Ascending aorta (tissue), 2 donors: ENCODE results near the gene KCNC4. TPM values are rescaled to one million over a fixed set of nuclear protein-coding genes. Genes with fewer than 3 reads are reported as not detected.

Experiments
- DNase-seq, 2 donors: peaks; one replicate each; pipeline ENCODE4 v3.0.0-alpha.2; 2019; ENCODE audit warnings: low spot score in 2 of 2
- H3K27ac ChIP-seq, 2 donors: fragments of 200-600 bp; sonication (generic); one replicate each; pipeline ENCODE4 v1.5.1; 2016 to 2017; ENCODE audit warnings: mild to moderate bottlenecking in 1 of 2
- H3K27me3 ChIP-seq: fragments of 200-600 bp; sonication (generic); one replicate; pipeline ENCODE4 v1.5.1; 2017
- H3K36me3 ChIP-seq, 2 donors: fragments of 200-600 bp; sonication (generic); one replicate each; pipeline ENCODE4 v1.5.1; 2016
- H3K4me1 ChIP-seq, 2 donors: fragments of 200-600 bp; sonication (generic); one replicate each; pipeline ENCODE4 v1.5.1; 2016 to 2017; ENCODE audit warnings: mild to moderate bottlenecking in 1 of 2
- H3K4me3 ChIP-seq, 2 donors: fragments of 200-600 bp; sonication (generic); one replicate each; pipeline ENCODE4 v1.5.1; 2016 to 2017; ENCODE audit warnings: mild to moderate bottlenecking in 1 of 2
- H3K9me3 ChIP-seq, 2 donors: fragments of 200-600 bp; sonication (generic); one replicate each; pipeline ENCODE4 v1.5.1; 2016
- intact Hi-C: fragments of 100-400 bp; cut with DNase I; formaldehyde crosslinking; loops from one replicate; pipeline ENCODE4 v1.15.1; 2023
- total RNA-seq: library from RNA; depleted of rRNA; stranded (reverse); fragments of >200 nt; gene quantifications from one replicate; pipeline ENCODE4 v1.1.0, GENCODE V29; 2016
- TF ChIP-seq, protein P1 (sequence below), 3 experiments: fragments of 200-600 bp in 2 of 3; fragments of 450-650 bp in 1 of 3; sonication (generic) in 2 of 3; IDR thresholded peaks; one replicate each; pipeline ENCODE4 v1.5.1; 2016 to 2019; ENCODE audit warnings: antibody characterized with exemption in 3 of 3, mild to moderate bottlenecking in 1 of 3, moderate library complexity in 1 of 3

KCNC4 gene
- total RNA-seq, 1 donor from 2014 or later, result 8.4 TPM

DNA sequence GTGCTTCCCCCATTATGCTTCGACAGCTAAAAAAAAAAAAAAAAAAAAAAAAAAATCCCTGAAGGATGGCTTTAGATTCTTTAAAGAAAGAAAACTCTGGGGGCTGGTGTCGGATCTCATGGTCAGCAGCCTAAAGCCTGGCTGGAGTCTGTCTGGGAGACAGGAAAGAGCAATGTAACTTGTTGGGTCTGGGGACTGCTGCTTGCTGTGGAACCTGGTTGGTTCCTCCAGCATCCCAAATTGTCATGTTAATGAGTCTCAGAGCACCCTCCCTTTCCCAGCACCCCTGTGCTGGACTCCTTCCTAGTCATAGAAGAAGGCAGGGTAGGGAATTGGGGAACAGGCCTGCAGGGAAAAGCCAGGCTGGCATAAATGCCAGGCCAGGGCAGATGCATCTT, 3.0 kb downstream of the KCNC4 start:
- DNase-seq, result no peak
- TF ChIP-seq, protein P1, sequence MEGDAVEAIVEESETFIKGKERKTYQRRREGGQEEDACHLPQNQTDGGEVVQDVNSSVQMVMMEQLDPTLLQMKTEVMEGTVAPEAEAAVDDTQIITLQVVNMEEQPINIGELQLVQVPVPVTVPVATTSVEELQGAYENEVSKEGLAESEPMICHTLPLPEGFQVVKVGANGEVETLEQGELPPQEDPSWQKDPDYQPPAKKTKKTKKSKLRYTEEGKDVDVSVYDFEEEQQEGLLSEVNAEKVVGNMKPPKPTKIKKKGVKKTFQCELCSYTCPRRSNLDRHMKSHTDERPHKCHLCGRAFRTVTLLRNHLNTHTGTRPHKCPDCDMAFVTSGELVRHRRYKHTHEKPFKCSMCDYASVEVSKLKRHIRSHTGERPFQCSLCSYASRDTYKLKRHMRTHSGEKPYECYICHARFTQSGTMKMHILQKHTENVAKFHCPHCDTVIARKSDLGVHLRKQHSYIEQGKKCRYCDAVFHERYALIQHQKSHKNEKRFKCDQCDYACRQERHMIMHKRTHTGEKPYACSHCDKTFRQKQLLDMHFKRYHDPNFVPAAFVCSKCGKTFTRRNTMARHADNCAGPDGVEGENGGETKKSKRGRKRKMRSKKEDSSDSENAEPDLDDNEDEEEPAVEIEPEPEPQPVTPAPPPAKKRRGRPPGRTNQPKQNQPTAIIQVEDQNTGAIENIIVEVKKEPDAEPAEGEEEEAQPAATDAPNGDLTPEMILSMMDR (IDR thresholded peaks at IDR 0.05), result no peak
- H3K27ac ChIP-seq, result peak overlapping the region in 1 of 2 donors; percentile 3
- H3K4me1 ChIP-seq, result peaks cover 3 to 21% of the 10 kb centered on the region in 2 donors
- no peaks in the 10 kb centered on the region for H3K27me3 ChIP-seq
- no peaks in the 10 kb centered on the region for H3K9me3 ChIP-seq
- no peak overlapping the region for H3K4me3 ChIP-seq
- intact Hi-C loops, result no loop called here
- no peaks in the 10 kb centered on the region for H3K36me3 ChIP-seq

DNA sequence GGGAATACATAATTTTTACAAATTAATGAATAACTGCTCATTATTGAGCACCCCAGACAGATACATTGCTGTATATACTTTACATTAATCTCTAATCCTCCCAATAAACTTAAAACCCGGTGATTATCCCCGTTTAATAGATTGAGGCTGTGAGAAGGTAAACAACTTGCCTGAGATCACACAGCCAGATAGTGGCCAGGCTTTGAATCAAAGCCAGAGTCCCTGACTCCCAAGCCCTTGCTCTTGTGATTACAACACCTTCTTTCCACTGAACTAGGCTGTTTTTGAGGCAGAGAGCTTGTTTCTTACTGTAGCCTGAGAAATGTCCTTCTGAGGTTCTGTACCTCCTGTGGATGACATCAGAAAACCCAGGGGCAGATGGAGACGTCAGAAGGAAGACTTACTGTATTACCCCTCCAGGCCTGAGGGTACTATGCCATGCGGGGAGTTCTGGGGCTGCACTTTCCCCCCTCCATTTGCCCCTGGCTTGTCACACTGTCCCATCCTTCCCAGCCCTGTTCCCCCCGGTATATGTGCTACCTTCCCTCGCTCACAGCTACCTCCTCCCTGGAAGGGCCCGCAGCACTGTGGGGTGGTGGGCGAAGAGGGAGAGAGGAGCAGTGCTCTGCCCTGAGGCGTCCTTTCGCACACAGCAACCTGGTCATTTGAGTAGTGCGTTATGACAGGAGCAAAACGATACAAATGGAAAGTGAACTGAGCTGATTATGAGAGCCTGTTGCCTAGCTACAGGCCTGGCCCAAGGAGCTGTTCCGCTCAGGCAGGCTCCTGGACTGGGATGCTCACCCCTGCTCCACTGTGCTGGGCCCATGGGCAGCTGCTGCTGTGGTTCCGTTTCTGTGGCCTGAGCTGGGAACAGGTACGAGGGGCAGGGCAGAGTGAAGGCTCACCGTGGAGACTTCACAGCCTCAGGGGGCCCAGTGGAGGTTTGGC, 4.6 kb downstream of the KCNC4 start:
- Histone ChIP-seq H3K27ac (peak overlapping the region in 1 of 2 donors; percentile 13), H3K27me3 (no peaks in the 10 kb centered on the region), H3K4me3 (no peak overlapping the region), H3K9me3 (no peaks in the 10 kb centered on the region), H3K36me3 (no peaks in the 10 kb centered on the region), H3K4me1 (peaks cover under 1 to 14% of the 10 kb centered on the region in 2 donors)
- no peak for DNase-seq
- TF ChIP-seq, protein P1 (IDR thresholded peaks at IDR 0.05), result no peak
- intact Hi-C loops, result no loop called here

DNA sequence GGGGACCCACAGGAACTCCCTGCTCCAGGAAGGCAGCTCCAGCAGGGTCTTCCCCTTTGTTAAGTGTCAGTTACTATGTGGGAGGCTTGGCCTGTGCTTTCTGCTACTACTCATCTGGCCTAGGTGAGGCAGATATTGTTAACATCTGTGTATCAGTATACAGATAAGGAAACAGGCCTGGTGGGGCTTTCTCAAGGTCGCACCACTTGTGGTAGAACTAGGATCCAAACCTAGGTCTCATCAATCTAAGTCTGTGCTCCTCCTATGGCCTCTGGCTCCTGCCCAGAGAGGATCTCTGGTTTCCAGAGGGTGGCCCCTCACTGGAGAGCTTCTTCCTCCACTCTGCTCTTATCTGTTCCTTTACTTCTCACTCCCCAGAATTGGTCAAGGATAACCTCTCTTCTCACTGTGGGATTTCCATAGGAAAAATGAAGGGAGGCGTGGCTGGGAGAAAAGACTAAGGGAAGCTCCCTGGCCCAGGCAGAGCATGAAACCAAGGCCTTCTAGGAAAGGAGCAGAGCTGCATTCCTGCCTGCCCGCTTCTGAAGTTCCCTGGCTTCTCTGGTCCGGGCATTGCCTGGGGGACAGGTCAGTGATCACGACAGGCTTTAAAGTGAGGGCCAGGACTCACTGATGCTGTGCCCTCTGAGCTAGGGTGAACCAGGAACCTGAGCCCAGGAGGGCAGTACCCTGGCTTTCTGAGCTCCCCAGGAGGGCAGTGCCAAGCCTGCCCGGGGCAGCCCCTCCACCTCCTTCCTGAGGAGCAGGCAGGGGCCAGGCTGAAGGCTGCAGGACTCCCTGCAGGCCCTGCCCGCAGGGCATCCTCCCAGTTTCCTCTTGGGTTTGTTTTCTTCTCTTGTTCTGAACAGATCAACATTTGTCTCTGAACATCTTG, 5.8 kb downstream of the KCNC4 start:
- Histone ChIP-seq H3K27me3 (no peaks in the 10 kb centered on the region), H3K27ac (no peak overlapping the region), H3K9me3 (no peaks in the 10 kb centered on the region), H3K4me3 (no peak overlapping the region), H3K4me1 (peaks cover 0 to 14% of the 10 kb centered on the region in 2 donors), H3K36me3 (peaks cover 0 to 2% of the 10 kb centered on the region in 2 donors)
- TF ChIP-seq, protein P1 (IDR thresholded peaks at IDR 0.05), result no peak
- no peak for DNase-seq
- intact Hi-C loops, result no loop called here

DNA sequence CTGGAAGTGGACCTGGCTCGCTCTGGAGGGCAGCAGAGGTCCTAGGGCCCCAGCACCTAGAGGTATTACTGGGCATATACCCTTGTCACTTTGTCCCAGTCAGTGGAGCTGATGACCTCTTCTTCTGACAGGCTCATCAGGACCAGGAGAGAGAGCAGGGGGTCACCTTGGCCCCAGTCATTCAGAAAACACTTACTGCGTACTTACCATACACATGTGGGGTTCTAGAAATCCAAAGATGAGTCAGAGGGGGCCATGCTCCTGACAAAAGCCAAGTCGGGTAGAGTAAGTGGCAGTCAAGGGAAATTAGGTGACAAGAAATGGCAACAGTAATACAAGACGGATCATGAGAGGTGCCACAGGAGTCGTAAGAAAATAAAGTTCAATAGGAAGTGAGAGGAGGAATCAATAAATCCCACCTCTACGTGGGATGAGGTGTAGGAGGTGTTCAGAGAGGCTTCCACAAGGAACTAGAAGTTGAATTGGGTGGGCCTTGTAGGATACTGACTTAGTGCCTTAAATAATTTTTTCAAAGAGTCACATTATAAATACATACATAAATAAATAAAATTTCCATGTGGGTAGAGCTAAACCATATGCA, 6.8 kb downstream of the KCNC4 start:
- H3K4me1 ChIP-seq, result peaks cover 0 to 11% of the 10 kb centered on the region in 2 donors
- H3K9me3 ChIP-seq, result no peaks in the 10 kb centered on the region
- no peaks in the 10 kb centered on the region for H3K27me3 ChIP-seq
- H3K27ac ChIP-seq, result no peak overlapping the region
- intact Hi-C loops, result no loop called here
- TF ChIP-seq, protein P1 (IDR thresholded peaks at IDR 0.05), result no peak
- peaks cover 0 to 9% of the 10 kb centered on the region in 2 donors for H3K36me3 ChIP-seq
- no peak overlapping the region for H3K4me3 ChIP-seq
- no peak for DNase-seq

DNA sequence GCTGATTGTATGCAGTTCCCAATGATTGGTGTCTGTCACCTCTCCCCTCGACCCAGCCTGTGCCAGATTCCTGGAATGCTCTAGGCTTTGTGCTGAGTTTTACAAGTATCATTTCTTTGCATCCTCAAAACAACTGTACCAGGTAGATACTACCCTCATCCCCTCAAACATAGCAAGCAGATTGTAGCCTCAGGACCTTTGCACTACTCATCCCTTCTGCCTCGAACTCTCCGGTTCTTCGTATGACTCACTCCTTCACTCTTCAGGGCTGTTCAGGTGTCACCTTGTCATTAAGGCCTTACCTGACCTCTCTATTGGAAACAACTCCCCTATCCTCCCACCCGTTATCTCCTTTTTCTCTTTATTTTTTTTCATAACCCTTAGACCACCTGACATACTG, 8.0 kb downstream of the KCNC4 start:
- Histone ChIP-seq H3K9me3 (no peaks in the 10 kb centered on the region), H3K4me3 (no peak overlapping the region)
- TF ChIP-seq, protein P1 (IDR thresholded peaks at IDR 0.05), result no peak

More for the DNA sequence above, 8.0 kb downstream of the KCNC4 start:
- Histone ChIP-seq H3K27ac (no peak overlapping the region), H3K36me3 (peaks cover 4 to 20% of the 10 kb centered on the region in 2 donors), H3K27me3 (no peaks in the 10 kb centered on the region), H3K4me1 (peaks cover 0 to 6% of the 10 kb centered on the region in 2 donors)
- DNase-seq, result no peak
- intact Hi-C loops, result no loop called here
